GM19395 (cell line): Measurements from ENCODE around the gene SELENON.
"Not testable (repeated sequence)": the region's sequence is repeated elsewhere in the genome, so short reads cannot be mapped to it uniquely, and the experiment has no call there.

ENCODE experiments used
- ATAC-seq: cut with Tn5 transposase; IDR thresholded peaks from one replicate; pipeline ENCODE4 v1.9.1; 2021; ENCODE audit warnings: mild to moderate bottlenecking, moderate library complexity; ENCODE audit not compliant: unreplicated experiment

The SELENON gene

DNA sequence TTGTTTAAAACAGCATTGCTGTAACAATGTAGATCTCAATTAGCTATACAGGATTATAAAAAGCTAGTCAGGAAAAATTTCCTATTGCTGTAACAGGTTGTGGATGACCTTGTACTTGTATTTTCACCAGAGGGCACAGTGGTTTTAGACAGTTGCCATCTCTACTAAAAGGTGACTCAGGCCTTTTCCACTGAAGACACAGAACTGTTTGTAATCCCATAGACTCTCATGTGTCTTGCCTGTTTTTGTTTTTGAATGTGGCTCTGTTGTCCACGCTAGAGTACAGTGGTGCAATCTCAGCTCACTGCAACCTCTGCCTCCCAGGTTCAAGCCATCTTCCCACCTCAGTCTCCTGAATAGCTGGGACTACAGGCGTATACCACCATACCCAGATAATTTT lies 25.6 kb downstream of the SELENON start:
- ATAC-seq: no peak

DNA sequence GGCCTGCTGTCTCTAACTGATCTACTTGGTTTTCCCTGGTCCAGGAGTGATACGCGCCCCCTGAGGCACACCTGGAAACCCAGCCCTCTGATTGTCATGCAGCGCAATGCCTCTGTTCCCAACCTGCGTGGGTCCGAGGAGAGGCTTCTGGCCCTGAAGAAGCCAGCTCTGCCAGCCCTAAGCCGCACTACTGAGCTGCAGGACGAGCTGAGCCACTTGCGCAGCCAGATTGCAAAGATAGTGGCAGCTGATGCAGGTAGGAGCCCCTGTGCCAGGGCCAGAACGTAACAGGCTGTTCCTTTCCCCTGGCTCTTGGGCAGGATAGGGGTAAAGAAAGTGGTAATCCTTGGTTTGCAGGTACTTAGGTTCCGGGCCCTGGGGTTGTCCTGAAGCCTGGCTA lies 26.6 kb downstream of the SELENON start:
- no peak for ATAC-seq

DNA sequence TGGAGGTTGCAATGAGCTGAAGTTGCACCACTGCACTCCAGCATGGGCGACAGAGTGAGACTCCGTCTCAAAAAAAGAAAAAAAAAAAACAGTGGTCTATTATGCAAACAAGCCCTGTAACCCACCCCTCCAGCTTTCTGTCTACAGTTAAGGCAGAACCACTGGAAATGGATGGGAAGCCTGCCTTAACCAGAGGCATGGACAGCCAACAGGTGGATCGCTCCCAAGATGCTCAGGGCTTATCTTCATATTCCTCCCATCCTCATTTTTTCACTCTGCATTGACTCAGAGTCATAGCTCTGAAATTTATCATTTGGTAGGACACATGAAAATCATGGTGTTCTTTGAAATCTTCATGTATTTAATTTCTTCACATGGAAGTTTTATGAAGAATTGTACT lies 28.5 kb downstream of the SELENON start:
- ATAC-seq: no peak

DNA sequence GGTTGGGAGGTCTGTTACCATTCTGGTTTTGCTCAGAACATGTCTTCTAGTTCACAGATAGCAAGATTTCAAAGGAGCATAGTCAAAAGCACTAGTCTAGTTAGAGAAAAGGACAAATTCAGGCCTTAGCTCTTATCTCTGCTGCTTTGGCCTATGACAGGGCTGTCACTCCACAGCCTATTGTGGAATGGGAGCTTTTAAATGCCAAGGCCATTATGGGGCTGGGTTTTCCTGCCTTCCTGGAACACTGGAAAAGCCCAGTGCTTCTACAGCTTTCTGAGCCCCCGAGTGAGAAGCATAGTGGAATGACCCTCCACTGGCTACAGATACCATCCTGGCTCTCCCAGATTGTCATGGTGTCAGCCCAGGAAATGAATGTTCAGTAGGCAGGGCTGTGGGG lies 29.1 kb downstream of the SELENON start:
- no peak for ATAC-seq

DNA sequence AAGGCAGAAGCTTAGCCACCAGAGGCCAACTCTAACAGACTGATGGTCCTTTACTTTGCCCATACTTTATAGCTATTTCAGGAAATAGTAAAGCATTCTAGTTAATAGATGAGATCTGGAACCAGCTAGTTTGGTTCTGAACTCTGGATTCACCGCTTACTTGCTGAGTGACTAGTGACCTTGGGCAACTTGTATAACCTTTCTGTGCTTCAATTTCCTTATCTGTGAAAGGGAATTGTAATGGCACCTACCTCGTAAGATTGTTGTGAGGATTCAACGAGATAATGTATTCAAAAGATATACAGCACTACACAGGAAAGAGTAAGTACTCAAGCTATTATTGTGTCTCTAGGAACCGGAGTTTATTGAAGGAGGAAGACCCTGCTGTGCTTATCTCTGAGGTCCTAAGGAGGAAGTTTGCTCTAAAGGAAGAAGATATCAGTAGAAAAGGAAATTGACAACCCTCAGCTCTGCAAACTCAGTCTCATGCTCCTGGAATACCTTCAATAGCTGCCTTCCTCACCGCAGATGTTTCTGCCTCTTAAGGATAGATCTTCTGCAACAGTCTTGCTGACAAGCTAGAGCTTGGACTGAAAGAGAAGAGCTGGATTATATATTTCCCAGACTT lies 31.7 kb downstream of the SELENON start:
- no peak for ATAC-seq

DNA sequence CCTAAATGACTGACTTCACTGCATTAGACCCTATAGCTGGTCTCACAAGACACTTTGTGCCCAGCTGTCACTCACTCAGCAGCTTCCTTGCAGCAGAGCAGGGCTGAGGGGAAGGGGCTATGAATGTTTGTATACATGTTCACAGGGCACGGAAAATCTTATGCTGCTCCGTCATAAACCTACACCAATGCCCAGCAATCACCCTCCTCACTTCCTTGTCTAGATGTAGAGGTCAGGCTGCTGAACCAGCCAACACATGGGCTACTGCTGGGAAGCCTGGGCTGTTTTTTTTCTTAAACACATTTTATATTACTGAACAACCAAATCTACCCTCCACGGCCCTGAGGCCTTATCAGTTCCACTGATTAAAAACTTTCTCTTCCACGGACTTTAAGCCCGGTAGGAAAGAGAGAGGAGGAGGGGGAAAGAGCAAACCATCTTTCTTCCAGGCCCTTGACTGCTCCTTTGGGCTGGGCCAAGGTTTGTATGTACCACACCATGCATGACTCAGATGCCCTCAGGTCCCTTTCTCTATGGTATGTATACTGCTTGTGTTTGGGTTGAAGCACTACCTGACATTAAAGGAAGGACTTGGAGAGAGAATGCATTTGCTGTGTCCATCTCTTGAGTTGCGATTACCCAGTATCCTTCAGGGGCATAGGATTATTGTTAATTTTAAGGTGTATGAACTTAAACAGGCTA lies 32.5 kb downstream of the SELENON start:
- ATAC-seq: no peak

DNA sequence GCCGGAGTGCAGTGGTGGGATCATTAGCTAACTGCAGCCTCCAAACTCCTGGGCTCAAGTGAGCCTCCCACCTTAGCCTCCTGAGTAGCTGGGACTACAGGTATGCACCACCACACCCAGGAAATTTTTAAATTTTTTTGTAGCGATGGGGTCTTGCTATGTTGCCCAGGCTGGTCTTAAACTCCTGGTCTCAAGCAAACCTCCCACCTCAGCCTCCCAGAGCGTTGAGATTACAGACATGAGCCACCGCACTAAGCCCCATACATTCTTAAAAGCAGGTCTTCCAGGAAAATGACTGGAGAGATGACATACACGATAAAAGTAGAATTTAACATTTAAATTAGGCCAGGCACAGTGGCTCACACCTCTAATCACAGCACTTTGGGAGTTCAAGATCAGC lies 33.2 kb downstream of the SELENON start:
- no peak for ATAC-seq

DNA sequence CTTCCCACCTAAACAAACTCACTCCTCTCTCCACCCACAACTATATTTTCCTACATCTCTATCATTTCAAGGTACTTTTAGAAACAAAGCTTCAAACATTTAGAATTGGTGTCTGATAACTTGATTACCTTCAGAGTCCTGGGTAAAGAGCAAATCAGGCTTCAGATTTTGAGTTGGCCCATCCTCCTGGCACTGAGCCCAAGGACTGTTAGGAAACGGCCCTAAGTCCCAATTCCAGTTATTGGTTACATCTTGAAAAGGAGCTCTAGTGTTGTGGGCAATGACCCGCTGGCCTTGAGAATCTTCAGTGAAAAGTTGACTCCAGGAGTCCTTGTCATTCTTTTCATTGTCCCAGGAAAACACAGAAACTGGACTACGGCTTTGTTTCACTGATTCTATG lies 34.9 kb downstream of the SELENON start:
- no peak for ATAC-seq

DNA sequence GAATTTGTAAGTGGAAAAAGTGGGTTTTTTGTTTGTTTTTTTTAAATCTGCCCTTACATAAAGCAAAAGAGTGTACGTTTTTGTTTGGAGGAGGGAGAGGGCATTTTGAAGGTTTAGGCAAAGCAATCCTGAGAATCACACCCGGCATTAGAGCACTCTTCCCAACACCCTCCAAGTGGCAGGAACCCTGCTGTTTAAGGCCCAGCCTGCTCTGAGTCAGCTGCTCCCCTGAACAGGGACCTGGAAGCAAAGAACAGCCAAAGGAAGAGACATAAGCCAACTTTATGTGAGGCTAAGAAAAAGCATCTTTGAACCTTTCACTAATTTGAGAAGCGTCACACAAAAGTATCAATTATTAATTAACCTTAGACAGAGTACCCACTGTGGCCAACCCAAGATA lies 36.7 kb downstream of the SELENON start:
- ATAC-seq: no peak

DNA sequence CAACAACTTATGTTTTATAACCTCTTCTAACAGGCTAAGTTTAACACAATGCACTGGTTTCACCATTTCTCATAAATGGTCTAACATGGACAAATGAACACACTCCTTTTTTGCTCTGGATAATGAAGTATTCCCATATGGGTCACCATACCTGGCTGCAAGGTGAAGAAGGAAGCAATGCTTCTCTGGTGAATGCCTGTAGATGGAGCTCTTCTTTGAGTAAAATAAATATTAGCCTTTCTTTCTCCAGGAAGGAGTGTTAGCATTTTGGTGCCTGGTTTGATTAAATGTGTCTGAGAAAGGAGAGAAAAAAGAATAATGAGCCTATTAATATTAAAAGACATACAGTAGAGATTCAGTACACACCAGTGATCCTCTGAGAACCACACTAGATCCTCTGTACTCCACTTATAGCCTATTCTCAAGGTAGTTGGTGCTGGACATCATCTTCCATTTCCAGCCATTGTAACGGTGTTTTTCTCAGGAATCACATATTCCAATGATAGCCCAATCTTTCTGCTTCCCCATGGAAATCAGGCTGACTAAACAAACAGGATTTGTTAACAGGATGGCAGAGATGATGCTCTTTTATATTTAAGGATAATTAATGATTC lies 37.4 kb downstream of the SELENON start:
- ATAC-seq: no peak

DNA sequence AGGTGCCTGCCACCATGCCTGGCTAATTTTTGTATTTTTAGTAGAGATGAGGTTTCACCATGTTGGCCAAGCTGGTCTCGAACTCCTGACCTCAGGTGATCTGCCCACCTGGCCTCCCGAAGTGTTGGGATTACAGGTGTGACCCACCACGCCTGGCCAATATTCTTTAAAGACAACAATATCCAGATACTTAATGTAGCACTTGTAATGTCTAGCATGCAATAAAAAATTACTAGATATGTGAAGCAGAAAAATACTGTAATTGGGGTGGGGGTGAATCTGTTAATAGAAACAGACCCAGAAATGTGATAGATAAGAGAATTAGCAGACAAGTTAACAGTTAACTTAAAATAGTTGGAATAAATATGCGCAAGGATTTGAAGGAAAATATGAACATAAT lies 39.8 kb downstream of the SELENON start:
- not testable (repeated sequence) for ATAC-seq

DNA sequence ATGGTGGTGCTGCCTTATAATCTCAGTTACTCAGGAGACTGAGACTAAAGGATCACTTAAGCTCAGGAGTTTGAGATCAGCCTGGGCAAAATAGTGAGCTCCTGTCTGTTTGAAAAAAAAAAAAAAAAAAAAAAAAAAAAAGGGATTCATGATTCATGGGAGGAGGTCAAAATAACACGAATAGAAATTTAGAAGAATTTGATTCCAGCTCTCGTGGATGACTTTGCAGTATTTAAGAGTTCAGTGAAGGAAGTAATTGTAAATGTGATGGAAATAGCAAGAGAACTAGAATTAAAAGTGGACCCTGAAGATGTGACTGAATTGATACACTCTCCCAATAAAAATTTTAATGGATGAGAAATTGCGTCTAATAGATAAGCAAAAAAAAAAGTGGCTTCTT lies 43.5 kb downstream of the SELENON start:
- no peak for ATAC-seq

DNA sequence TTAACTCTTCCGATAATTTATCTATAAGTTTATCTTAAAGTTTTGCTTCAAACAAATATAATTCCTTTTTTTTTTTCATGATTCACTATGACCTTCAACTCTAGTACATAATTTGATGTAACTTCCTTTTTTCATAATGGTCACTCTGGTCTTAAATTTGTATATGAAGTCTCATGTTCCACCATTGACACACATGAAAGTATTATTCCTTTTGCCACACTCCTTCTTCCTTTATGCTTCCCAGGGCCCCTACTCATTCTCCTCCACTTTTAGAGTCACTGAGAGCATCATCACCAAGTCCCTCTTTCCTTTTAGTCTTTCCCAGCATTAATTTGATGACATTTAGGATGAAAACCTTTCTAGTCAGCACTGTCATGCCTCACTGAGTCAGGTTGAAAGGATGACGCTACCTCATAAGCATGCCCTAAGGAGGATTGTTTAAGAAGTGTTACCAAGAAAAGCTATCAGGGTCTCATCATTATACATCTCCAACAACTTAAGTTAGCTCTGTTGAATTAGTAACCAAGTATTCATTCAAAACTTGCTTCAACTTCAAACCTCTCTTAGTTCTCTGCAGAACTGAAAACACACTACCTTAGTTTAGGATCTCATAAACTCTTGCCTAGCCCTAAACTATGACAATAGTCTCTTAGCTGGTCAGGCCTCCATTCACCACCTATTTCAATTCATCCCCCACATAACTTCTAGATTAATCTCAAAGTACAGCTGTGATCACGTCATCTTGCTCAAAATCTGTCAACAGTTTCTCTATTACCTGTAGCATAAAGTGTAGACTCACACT lies 44.7 kb downstream of the SELENON start:
- ATAC-seq: no peak

DNA sequence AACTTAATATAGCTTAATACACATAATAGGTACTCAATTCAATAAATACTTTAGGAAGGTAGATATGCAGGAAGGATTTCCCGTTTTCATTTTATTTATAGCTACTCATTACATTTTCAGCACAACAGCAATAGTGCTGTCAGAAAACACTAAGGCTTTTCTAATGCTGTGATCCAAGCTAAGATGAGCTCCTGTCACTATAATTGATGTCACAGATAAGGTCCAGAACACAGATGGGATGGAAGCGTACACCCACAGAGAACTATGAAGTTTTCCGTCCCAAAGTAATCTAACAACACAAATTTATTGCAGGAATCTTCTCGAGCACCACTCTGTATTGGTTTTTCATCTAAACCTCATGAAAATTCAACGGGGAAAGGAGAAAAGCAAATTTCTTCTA lies 45.7 kb downstream of the SELENON start:
- no peak for ATAC-seq

DNA sequence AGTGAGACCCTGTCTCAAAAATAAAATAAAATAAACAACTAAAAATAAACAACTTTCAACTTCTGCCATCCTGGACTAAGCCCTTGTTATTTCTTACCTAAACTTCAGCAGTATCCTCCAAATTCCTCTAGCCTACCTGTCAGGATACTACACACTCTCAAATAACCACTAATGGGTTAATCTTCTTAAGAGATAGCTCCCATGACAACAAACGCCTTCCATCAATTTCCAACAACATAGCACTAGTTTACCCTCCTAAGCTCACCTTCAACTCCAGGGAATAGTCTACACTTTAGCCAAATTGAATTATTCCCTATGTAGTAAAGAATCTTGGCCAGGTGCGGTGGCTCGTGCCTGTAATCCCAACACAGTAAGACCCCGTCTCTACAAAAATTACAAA lies 47.9 kb downstream of the SELENON start:
- ATAC-seq: no peak

DNA sequence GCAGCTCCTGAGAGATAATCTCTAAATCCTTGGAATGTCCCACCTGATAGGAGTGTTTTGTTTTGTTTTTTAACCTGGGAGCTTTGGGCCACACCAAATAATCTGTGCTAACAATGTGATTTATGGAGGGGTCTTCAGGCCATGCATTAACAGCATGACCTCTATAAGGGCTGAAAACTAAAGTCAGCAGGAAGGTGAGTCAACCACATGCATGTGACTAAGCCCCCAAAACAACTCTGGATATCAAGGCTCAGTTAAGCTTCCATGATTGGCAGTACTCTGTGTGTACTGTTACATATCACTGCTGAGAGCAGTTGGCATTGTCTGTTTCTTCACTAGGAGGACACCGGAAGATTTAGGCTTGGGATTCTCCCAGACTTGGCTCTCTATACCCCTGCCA lies 48.5 kb downstream of the SELENON start:
- no peak for ATAC-seq

DNA sequence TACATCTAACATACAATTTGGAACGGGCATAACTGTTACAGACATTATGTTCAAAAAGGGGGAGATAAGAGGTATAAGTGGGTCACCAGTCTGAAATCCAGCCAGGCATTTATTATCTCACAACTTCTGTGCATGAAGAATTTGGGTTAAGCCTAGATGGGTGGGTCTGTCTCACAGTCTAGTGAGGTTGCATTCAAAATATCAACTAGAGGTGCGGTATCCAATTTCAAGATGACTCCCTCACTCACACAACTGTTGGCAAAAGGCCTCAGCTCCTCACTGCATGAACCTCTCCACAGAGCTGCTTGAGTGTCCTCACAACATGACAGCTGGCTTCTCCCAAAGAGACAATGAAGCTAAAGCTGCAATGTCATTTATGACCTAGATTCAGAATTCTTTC lies 54.6 kb downstream of the SELENON start:
- ATAC-seq: no peak

DNA sequence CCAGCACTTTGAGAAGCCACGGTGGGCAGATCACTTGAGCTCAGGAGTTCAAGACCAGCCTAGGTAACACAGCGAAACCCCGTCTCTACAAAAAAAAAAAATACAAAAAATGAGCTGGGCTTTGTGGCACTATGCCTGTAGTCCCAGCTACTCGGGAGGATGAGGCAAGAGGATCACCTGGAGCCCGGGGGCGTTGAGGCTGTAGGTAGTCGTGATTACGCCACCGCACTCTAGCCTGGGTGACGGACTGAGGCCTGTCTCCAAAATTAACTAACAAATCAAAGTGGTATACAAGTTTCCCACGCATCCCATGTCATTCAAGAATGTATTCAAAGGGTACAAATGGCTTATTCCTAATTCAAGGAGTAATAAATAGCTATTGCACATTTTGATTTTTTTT lies 56.9 kb downstream of the SELENON start:
- no peak for ATAC-seq

DNA sequence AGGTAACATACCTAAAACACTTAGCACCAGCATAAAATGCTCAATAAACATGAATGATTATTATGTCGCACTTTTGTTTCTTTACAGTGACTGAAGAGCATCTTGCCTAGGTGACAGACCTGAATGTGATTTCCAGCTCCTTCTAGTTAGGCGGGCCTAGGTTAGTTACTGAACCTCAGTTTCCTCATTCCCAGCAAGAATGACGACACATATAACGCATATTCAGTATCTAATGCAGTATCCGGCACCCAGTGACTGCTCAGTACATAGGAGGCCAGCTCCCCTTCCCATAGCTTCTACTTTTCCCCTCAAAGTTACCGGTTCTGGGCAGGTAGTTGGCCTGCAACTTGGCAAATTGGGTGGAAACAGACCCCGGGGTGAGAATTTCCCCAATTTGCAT lies 58.5 kb downstream of the SELENON start:
- no peak for ATAC-seq

DNA sequence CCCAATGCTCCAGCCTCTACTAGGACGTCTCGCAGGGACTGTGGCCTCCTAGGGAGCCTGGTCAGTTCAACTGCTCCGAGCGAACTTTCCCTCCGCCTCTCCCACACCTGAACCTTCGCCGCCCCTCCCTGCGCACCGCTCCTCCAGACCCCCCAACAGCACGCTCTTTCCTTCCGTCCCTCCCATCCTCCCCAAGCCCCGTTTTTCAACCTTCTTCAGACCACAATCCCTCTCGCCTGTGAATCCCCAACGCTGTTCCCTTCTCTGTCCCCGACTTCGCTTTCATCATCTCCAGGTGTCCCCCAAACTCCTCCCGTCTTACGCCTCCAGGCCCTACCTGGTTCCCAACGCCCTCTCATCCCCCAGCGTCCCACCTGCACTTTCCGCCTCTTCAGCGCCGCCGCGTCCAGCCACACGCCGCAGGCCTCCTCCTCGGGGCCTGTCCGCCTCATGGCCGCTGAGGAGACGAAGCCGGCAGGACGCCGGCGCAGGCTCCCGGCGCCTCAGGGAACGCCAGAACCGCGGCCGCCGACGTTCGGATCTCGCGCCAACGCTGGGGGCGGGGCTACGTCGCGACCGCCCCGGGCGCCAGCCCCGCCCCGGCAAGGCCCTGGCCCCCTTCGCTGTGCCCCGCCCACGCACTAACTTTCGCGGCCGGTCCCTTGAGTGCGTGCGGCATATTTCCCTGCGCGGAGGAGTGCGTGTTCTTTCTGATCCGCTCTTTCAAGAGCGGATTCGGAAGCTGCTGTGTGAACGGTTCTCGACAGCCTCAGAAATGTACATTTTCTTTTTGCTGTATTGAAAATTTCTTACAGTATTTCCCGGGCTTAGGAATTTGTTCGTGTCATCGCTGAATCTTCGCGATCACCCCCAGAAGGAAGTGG lies 59.2 kb downstream of the SELENON start, which contains the start of gene AUNIP:
Gene AUNIP (minus strand): TSS at position 552 of the 884 bp plus-strand sequence. CDS start 100 bp downstream, at position 452.
- peak; percentile 71 for ATAC-seq
